ENCODE data around the gene CHRDL2. TPM values are rescaled to one million over a fixed set of nuclear protein-coding genes. Genes with fewer than 3 reads are reported as not detected.
"Not testable (repeated sequence)": the region's sequence is repeated elsewhere in the genome, so short reads cannot be mapped to it uniquely, and the experiment has no call there.

The CHRDL2 gene
- total and polyA plus RNA-seq, 2 of the 13 experiments (the other 11 are each of a cell fraction or from before 2014, with no cell fraction given): 0.04 TPM; not detected in 1

DNA sequence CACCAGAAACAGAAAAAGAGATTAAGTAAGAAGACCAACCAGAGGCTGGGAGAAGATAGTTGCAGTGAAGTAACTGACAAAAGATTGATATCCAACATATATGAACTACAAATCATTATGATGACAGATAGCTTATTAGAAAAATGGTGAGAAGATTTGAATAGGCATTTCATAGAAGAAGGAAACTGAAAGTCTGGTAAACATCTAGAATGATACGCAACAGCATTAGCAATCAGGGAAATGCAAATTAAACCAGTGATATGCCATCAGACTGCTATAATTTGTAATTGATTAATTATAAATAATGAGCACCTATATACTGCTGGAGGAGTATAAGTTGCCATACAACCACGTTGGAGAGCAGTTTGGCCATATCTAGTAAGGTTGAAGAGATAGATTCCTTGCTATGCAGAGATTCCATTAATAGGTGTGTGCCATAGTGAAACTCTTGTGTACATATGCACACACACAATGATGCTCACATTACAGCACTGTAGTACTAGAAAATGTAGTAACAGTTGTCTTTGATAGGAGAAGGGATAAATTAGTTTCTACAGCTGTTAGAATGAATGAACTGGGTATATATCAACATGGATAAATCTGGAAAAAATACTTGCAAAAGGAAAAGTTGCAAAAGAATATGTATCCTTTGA is 38.0 kb upstream of the CHRDL2 start:
- Histone ChIP-seq H3K9me3 (ENCODE audit: low read length) (no peaks in the 10 kb centered on the region), H2AFZ (ENCODE audit: low read length) (no peak overlapping the region), H3K4me2 (ENCODE audit: low read depth, low read length) (no peak overlapping the region), H3K9ac (ENCODE audit: insufficient read depth, low read depth, low read length) (no peak overlapping the region), H3K79me2 (ENCODE audit: insufficient read depth, low read length) (peaks cover 46% of the 10 kb centered on the region), H4K20me1 (ENCODE audit: insufficient read depth, low read length) (no peaks in the 10 kb centered on the region; the same call in 1 of the 2 replicates), H3K4me1 (ENCODE audit: insufficient read depth, low read length) (no peaks in the 10 kb centered on the region), H3K27ac (ENCODE audit: extremely low read length, insufficient read depth, low read length) (no peak overlapping the region), H3K27me3 (ENCODE audit: control insufficient read depth in 1 of 2, insufficient read depth in 2 of 2, low read length in 2 of 2) (no peaks in the 10 kb centered on the region), H3K36me3 (replicated peaks in 1 of 2; ENCODE audit: control insufficient read depth in 1 of 2, insufficient read depth in 2 of 2, low read length in 2 of 2) (0 out of 5 replicates have a peak, but pooled peaks cover 0 to 4% of the 10 kb centered on the region in 2 experiments), H3K4me3 (replicated peaks in 1 of 3; ENCODE audit: insufficient read depth in 1 of 3, low read depth in 2 of 3, low read length in 3 of 3) (no peak overlapping the region)
- no peak for ATAC-seq
- BruUV-seq (replicated peaks): no TSS peak
- in situ Hi-C loops (cut with HindIII; ENCODE audit: extremely low pct_ligation_motif_present, low pct_unique_long_range_greater_than_20kb): no loop called here
- TF ChIP-seq ZNF615 (CRISPR knock-in tag; IDR thresholded peaks at IDR 0.05; ENCODE audit: borderline replicate concordance) (no peak), HOXA5 (CRISPR knock-in tag; IDR thresholded peaks at IDR 0.05) (no peak), PHF20 (CRISPR knock-in tag; IDR thresholded peaks at IDR 0.05) (no peak), ZNF3 (CRISPR knock-in tag; IDR thresholded peaks at IDR 0.05) (no peak)
- TF ChIP-seq, protein P1, sequence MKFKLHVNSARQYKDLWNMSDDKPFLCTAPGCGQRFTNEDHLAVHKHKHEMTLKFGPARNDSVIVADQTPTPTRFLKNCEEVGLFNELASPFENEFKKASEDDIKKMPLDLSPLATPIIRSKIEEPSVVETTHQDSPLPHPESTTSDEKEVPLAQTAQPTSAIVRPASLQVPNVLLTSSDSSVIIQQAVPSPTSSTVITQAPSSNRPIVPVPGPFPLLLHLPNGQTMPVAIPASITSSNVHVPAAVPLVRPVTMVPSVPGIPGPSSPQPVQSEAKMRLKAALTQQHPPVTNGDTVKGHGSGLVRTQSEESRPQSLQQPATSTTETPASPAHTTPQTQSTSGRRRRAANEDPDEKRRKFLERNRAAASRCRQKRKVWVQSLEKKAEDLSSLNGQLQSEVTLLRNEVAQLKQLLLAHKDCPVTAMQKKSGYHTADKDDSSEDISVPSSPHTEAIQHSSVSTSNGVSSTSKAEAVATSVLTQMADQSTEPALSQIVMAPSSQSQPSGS (CRISPR knock-in tag; IDR thresholded peaks at IDR 0.05): no peak
- intact Hi-C loops (cut with micrococcal nuclease; ENCODE audit: unreplicated experiment): no loop called here
- no peak for DNase-seq (ENCODE audit: low spot score)
- no peak for FAIRE-seq
- ChIA-PET CTCF (ENCODE audit: low intra/inter-chr PET ratio, low total read pairs) (no interaction called here), POLR2A (no interaction called here)
- WGBS (ENCODE audit: low lambda C conversion rate): 88% methylated on average over 2 of the region's 2 CpGs

DNA sequence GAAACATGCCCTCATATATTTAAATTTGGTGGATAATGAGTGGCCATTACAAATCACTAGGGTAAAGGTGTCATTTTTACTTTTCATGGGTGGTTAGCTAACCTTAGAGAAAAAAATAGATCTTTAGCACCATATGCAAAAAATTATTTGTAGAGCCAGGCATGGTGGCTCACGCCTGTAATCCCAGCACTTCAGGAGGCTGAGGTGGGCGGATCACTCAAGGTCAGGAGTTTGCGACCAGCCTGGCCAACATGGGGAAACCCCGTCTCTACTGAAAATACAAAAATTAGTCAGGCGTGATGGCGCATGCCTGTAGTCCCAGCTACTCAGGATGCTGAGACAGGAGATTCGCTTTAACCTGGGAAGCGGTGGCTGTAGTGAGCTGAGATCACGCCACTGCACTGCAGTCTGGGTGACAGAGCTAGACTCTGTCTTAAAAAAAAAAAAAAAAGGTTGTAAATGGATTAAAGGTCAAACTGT is 37.0 kb upstream of the CHRDL2 start:
- POLR2A ChIA-PET; H3K9me3 ChIP-seq (ENCODE audit: low read length); H4K20me1 ChIP-seq (ENCODE audit: insufficient read depth, low read length); H3K4me3 ChIP-seq (replicated peaks in 1 of 3; ENCODE audit: insufficient read depth in 1 of 3, low read depth in 2 of 3, low read length in 3 of 3); H3K4me2 ChIP-seq (ENCODE audit: low read depth, low read length); intact Hi-C loops (cut with micrococcal nuclease; ENCODE audit: unreplicated experiment); H3K36me3 ChIP-seq (replicated peaks in 1 of 2; ENCODE audit: control insufficient read depth in 1 of 2, insufficient read depth in 2 of 2, low read length in 2 of 2); H3K27me3 ChIP-seq (ENCODE audit: control insufficient read depth in 1 of 2, insufficient read depth in 2 of 2, low read length in 2 of 2); ATAC-seq; DNase-seq (ENCODE audit: low spot score); in situ Hi-C loops (cut with HindIII; ENCODE audit: extremely low pct_ligation_motif_present, low pct_unique_long_range_greater_than_20kb); FAIRE-seq; CTCF ChIA-PET (ENCODE audit: low intra/inter-chr PET ratio, low total read pairs); BruUV-seq (replicated peaks); H2AFZ ChIP-seq (ENCODE audit: low read length); H3K27ac ChIP-seq (ENCODE audit: extremely low read length, insufficient read depth, low read length); H3K9ac ChIP-seq (ENCODE audit: insufficient read depth, low read depth, low read length); H3K4me1 ChIP-seq (ENCODE audit: insufficient read depth, low read length): not testable (repeated sequence)
- 98% methylated on average over 9 of the region's 9 CpGs for WGBS (ENCODE audit: low lambda C conversion rate)
- H3K79me2 ChIP-seq (ENCODE audit: insufficient read depth, low read length): peaks cover 48% of the 10 kb centered on the region
